HG03095 (cell line): ENCODE measurements around the gene TMEM129.
A peak's percentile ranks its signal among the peaks of the same experiment; 100 is the strongest.

Experiments used
- ATAC-seq: cut with Tn5 transposase; IDR thresholded peaks from one replicate; pipeline ENCODE4 v1.9.1; 2021; ENCODE audit warnings: moderate library complexity; ENCODE audit not compliant: unreplicated experiment

Gene TMEM129, protein sequence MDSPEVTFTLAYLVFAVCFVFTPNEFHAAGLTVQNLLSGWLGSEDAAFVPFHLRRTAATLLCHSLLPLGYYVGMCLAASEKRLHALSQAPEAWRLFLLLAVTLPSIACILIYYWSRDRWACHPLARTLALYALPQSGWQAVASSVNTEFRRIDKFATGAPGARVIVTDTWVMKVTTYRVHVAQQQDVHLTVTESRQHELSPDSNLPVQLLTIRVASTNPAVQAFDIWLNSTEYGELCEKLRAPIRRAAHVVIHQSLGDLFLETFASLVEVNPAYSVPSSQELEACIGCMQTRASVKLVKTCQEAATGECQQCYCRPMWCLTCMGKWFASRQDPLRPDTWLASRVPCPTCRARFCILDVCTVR

DNA sequence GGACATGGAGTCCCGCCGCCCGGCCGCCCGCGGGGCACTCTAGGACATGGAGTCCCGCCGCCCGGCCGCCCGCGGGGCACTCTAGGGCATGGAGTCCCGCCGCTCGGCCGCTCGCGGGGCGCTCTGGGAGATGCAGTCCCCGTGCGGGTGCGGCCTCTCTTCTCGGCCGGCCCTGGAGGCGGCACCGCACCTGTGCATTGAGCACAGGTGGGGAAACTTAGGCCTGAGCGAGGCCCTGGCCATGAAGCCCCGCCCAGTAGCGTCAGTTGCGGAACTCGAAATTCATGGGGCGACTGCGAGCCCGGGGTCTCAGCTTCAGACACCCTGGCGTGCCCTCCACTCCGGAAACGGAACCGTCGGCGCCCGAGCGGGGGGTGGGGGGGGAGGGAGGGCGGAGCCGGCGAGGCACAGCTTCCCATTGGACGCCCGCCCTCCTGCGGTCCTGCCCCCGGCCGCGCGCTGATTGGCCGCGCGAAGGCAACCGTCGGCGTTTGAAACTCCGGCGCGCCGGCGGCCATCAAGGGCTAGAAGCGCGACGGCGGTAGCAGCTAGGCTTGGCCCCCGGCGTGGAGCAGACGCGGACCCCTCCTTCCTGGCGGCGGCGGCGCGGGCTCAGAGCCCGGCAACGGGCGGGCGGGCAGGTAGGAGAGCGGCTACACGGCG, at the start of gene TMEM129, which contains the start of gene TACC3:
TMEM129 (minus strand) TSS at position 321 of the 663 bp plus-strand sequence. CDS start 486 bp downstream, outside the sequence.
TACC3 (plus strand) TSS at position 519 of the 663 bp plus-strand sequence. CDS start 1,901 bp downstream, outside the sequence.
- peak; percentile 75 for ATAC-seq

- ATAC-seq = no peak
Observed at GRCh38 chr4:1770791-1771231, 49.7 kb upstream of the TMEM129 start.

- ATAC-seq = no peak
Observed at GRCh38 chr4:1770245-1770644, 49.1 kb upstream of the TMEM129 start.

GRCh38 chr4:1769692-1770091, 48.6 kb upstream of the TMEM129 start:
- ATAC-seq = no peak

DNA sequence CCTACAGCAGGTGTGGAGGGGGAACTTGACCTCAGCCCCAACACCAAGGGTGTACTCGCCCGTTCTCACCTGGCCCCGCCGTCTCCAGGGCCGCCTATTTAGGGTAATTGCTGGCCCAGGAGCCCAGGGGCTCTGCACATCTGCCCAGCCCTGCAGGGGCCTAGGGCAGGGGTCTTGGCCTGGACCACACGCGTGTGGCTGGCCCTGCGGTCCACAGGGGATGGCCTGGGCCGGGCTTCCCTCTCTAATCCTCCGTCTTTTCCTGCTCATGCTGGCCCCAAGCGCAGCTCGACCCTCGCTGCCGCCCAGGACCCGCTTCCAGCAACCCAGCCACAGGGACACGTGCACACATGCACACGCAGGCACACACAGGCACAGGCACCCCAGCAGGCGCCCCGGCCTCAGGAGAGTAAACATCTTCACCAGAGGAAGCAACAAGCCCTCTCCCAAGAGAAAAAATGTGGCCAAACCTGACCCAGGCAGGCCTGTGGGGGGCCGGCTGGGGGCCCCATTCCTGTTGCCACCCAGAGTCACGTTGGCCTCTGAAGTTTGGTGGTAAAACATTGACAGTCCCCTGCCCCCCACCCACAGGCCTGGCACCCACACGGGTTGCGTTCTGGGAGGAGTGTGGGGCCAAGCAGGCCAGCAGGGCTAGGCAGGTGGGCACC, 47.4 kb upstream of the TMEM129 start:
- ATAC-seq = no peak

DNA sequence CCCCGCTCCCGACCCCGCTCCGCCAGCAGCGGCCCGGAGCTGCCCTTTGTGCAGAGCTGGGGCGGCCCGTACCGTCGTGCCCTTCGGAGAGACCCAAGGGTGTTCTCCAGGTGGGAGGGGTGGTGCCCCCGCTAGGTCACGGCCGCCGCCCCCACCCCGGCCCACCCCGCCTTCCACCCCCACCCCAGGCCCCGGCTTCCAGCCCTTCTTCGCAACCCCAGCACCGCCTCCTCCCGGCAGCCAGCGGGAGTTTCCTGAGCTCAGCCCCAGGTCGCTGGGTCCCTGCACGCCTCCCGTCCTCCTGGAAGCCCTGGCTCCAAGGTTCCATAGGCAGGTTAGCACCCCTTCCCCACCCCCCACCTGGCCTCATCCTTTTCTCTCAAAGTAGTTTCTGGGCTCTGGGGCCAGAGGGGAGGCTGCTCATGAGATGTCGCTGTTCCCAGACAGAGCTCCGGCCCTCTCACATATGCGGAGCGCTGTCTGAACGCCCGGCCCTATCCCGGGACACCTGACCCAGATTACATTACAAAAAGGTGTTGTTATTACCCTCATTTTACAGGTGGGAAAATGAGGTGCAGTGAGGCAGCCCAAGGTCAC, 46.7 kb upstream of the TMEM129 start:
- ATAC-seq = no peak

DNA sequence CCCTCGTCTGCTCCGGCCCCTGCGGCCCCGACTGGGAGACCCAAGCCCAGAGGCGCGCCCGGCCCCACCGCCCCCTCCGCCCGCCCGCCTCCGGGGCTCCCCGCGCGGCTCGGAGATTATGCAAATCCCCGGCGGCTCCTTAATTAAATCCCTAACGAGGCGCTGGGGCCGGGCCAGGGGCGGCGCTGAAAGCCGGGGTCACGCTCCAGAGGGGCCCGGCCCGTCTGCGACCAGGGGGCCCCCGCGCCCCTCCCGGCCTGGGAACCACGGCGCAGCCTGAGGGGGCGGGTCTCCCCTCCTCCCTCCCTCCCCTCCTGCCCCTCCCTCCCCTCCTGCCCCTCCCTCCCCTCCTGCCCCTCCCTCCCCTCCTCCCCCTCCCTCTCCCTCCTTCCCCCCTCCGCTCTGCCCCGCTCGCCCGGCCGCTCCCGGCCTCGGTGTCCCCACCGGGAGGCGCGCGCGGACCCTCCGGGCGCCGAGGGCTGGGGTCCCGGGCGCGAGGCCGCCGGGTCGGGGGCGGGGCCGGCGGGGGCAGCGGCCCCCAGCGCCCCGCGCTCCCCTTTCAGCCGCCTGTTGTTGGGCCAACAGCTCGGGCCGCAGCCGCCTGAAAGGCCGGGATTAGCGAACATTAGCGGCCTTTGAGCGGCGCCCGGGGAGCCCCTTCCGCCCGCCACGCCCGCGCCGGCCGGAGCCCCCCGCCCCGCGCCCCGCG, 46.1 kb upstream of the TMEM129 start:
- ATAC-seq = no peak

- no peak for ATAC-seq
Observed at GRCh38 chr4:1766106-1767060, 45.3 kb upstream of the TMEM129 start.

GRCh38 chr4:1765409-1766072, 44.4 kb upstream of the TMEM129 start:
- ATAC-seq = no peak

- ATAC-seq = no peak
Observed at GRCh38 chr4:1764670-1765069, 43.5 kb upstream of the TMEM129 start.

- no peak for ATAC-seq
Observed at GRCh38 chr4:1763550-1764080, 42.5 kb upstream of the TMEM129 start.

DNA sequence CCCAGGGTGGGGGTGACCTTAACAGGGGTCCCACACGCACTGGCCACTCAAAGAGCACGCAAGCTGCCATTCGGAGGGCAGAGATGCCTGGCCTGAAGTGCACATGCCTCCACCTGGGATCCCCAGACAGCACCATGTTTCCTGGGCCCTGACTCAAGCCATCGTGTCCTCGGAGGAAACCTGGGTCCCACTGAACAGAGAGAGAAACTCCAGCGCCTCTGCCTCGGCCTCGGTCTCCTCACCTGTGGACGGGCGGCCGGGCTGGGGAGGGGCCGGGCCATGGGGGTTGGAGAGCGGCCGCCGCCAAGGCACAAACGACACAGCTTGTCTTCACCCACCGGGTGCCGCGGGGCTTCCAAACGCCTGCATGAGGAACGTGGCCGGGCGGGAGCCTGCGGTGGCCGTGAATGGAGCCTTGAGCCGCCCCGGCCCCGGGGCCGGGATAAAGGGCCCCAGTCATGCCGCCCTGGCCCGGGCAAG, 42.0 kb upstream of the TMEM129 start:
- ATAC-seq = no peak

DNA sequence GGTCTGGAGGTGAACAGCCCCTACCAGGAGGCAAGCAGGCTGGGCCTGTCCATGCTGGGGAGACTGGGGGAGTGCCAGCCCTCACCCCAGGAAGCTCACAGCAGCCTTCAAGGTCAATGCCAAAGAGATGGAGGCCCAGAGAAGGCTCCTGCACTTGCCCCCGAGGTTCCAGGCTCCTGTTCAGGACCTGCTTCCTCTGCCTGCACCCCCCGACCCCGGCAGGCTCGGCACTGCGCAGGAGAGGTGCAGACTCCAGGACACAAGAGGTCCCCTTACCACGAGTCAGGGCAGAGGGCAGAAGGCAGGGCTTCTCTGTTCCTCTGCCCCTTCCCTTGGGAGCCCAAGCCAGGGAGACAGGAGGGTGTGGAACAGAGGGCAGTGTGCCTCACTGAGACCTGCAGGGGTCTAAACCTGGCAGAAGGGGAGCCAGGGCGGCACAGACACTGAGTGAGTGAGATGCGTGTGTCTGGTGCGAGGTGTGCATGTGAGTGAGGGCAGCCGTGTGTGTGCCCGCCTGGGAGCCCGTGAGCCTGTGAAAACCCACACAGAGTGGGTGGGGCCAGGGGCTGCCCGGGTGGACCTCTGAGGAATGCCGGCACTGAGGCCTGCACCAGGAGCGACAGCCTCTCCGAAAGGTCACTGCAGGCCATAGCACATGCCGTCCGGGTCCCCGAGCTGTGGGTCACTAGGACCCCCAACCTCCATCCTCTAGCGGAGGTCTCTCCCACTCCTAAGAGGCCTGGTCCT, 41.3 kb upstream of the TMEM129 start:
- no peak for ATAC-seq

GRCh38 chr4:1761130-1761689, 40.1 kb upstream of the TMEM129 start:
- ATAC-seq = no peak

- no peak for ATAC-seq
Observed at GRCh38 chr4:1760521-1761071, 39.5 kb upstream of the TMEM129 start.

DNA sequence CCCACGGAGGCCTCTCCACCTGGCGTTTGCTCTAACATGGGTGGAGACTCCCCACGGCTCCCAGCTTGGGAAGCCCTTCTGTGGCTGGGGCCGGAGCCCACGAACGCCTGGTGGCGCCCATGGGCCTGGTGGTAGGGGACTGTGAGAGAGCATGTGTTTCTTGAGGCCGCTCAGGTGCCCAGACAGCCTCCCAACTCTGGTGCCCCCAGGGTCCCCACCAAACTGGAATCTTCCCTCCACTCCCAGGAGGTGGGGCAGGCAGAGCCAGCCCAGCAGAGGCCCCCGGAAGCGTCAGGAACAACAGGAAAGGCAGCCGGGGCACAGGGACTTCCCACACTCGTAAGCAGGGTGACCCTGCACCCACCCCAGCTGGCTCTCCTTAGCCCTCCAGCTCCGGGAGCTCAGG, 38.7 kb upstream of the TMEM129 start:
- no peak for ATAC-seq

DNA sequence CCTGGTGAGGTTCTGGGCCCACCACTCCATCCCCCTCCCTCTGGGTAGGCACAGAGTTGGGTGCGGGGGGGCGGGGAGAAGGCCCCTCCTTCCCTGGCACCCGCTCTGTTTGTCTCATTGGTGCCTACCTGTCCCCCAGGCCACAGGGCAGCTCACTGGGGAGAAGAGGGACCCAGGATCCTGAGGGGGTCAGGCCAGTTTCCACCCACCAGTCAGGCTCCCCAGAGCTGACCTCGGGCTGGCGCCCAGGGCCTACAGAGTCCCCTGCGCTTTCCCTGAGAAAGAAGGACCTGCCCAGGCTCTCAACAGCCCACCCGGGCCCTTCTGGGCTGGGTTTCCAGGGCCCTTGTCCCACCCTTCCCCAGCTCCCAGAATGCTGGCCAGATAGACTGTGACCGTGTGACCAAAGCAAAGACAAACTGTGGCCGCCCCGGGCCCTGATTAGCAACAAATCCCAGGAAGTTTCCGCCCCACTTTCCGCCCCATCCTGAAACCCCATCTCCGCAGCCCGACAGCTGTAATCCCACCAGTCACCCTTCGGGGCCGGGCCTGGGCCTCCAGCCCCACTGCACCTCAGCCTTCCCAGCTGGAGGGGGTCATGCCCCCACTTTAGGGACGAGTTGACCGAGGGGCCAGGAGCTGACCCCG, 38.2 kb upstream of the TMEM129 start:
- no peak for ATAC-seq
